Stimulated activated CD4-positive, alpha-beta T cell treated with anti-CD3 and anti-CD28 coated beads, TNF-alpha, amount 100 ng/mL, for 1 hour (primary cell): ENCODE measurements around the gene RUNX1.

Experiments used
- DNase-seq, 3 donors: peaks; one replicate each; pipeline ENCODE4 v3.0.0-alpha.2; 2020; ENCODE audit warnings: low read depth in 3 of 3, low spot score in 1 of 3

The RUNX1 gene

DNA sequence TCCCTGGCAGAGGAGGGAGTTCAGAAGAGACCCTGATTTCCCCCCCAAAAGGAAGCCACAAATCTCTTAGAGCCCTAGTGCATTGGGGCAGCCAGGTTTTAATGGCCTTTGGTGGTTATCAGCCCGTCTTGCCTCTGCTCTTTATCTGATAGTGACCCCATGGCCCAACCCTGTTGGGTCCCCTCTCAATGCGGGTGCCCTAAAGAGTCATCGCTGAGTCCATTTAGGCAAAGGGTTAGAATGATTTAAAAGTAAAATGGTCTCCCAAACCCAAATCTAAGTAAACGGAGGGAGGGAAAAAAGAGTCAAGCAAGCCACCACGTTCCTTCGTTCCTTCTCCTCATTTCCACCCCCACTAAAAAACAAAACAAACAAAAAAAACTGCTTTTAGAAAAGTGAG, 164.0 kb downstream of the RUNX1 start:
- DNase-seq, result no peak

DNA sequence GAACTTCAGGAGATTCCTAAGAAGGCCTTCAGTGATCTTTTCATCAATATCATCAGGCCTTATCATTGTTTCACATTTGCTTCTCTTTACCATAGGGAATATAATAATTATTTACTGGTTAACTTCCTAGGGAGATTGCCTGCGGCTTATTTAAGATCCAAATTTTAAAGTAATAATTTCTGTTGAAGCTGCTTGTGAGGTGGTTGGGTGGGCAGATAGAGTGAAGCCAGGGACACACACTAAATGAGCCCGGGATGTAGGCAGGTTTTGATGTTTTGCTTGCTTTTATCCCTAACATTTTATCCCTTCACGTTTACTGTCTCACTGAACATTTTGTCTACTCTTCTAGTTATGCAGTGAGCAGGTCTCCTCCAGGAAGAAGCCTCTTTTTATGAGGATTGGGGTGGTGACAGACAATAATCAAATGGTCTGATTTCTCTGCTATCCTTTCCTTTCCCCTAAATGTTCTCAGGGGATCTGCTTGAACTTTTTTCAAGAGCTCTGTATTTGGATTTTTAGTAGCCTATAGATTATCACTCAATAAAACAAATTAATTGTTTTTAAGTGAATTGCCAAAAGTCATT, 164.7 kb downstream of the RUNX1 start:
- DNase-seq, result no peak

DNA sequence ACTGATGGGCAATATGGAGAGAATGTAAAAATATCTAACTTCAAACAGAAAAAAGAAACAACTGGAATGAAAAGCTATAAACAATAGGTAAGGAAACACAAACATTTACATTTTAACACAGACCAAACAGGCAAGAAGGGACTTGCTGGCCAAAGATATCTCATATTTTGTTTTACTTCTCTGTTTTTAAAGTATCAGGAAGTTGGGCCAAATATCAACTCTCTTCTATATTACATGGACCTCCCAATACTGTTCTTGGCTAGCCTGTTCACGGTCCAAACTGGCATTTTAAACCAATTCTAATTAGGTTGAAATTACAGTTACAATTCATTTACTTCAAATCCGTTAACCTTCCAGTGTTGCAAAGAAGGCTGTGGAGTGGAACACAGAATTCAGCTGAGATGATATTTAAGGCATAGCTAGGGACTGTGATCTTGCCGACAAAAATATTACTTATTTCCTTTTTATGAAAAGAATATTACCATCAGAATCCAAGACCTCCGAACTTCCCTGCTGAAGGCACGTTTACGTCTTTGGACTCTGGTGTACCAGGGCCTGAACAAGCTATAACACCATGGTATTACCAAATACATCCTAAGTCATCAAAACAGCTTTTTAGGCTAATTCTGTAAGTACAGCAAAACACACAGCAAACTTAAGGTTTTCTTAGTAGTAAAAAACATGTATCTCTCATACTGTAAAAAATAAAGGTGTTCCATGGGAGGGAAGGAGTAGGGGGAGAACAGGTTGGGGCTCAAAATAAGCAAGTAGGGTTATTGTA, 165.4 kb downstream of the RUNX1 start:
- no peak for DNase-seq

DNA sequence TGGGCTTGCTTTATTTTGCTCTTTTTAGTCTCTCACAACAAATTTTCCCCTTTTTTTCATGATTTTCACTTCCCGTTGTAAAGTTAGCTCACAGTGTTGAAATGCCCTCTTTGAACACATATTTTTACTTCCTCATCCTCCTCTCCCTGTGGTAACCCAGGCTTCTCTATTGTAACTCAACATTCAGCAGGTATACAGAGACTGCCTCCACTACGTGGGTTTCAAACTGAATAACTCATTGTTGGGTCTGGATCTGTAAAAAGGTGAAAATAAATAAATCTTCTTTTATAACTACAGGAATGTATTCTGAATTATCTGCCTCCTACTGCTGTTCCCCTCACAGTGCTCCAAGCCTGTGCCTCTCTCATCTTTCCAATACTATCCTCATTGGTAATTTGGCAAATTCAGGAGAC, 166.4 kb downstream of the RUNX1 start:
- DNase-seq, result no peak

DNA sequence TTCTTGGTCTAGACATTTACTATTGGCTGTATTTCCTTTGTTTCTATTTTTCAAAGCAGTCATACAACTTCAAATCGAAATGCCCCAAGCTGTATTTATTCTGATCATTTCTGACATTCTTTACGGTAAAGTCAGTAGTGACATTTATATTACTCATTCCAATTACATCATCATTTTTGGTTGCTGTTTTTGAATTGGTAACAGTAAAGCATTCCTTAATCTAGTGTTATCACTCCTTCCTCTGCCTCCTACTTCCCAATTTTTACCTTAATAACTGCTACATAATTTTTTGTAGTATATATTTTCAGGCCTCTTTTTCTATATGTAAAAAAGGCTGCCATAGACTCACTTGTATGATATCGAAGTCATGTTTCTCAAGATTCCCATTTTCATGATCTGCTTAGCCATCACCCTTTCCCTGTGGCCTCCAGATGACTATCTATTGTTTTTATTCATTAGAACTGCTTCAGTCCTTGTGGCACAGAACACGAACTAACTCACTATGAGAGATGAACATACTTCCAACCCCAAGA, 167.2 kb downstream of the RUNX1 start:
- DNase-seq, result no peak

DNA sequence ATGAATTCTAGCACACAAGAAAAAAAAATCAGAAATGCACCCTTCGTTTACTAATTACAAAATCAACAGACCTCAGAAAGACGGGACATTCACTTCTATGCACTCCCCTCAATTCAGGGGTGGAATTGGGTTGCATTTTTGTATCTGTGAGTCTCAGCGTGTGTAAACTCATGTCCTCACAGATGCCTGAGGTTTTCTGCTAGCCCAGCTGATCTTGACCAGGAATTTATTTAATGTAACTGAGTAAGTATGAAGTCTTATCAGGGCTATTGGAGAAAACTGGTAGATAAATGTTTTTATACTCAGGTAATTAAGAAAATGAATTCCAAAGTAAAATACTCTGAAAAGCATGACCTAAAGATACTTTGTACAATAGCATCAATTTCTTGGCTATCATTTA, 167.7 kb downstream of the RUNX1 start:
- DNase-seq, result no peak

DNA sequence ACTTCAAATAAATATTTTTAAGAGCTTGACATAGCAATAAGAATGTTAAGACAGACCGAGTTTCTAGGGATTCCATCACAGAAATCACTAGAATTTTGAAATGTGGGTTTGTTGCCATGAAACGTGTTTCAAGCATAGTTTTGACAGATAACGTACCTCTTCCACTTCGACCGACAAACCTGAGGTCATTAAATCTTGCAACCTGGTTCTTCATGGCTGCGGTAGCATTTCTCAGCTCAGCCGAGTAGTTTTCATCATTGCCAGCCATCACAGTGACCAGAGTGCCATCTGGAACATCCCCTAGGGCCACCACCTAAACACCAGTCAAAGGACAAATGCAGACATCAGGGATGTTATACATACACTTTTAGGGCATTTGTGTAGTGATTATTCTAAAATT, 168.7 kb downstream of the RUNX1 start:
- DNase-seq, result no peak

DNA sequence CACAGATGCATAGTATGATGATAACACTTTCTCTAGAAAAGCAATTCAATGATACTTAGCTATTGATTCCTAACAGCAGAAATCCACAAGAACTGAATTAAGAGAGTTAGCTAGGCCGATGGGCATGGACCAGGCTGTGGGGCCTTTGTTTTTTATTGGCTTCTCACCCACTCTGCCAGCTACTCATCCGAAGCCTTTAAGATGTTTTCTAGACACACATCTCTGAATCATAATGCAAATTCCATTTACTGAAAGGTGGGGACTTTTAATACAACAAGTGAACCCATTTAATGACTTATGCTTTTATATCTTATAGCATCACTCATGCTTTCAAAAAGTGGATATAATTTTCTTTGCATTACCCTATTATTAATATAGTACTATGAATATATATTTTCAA, 170.2 kb downstream of the RUNX1 start:
- DNase-seq, result no peak

DNA sequence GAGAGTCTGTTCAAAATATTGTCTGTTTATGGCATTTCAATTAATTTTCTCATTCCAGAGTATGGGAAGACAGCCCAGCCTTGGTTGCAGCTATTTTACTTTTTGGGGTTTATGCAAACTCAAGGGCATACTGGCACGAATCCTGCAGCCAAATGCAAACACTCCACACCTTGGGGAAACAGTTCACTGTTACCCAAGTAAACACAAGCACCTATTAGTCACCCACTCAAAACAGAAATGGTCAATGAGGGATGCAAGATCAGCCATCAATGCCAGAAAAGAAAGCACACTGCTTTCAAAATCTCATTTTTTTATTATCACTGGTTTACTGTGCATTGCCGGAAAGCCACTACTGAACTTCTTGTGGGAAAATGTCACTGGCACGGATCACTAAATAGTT, 170.6 kb downstream of the RUNX1 start:
- no peak for DNase-seq

DNA sequence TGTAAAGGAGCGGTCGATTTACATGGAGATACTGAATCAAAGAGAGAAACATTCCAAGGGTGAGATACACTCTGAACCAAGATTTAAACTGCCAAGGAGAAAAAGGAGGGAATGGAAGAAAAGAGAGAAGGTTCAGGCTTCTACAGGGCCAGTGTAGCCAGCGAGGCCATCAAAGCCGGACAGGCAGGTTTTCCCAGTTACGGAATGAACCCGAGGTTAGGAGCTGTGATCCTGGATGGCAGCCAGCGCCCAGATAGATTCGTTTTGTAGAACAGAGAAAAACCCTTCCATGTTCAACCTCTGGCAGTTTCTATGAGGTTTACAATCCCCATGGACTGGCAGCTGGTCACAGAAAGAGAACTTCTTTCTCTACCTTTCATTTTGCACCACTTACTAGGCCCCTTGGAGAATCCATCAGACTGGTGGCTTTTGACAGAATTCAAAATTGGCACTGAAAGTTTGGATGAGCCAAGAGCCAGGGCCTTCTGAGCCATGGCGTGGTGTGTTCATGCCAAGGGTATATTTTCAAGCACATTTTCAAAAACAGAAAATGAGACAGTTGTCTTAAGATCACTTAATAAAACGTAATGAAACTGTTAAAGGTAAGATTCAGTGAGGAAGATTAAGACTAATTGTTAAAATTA, 171.5 kb downstream of the RUNX1 start:
- no peak for DNase-seq

DNA sequence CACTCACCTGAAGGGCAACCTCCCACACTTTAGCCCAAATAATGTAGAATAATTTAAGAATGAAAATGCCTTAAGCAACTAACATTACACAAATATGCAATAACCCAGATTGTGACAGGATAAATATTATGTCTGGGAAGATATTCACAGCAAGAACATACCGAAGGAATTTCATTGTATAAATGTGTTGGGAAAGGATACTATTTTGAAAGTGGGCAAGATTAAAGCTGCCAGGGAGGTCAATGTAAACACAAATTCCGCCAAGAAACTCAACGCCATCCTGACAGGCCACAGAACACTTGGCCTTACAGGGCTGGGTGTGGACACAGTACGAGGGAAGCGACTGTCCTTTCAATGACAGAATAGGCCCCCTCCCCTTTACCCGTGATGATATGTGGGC, 173.3 kb downstream of the RUNX1 start:
- no peak for DNase-seq

DNA sequence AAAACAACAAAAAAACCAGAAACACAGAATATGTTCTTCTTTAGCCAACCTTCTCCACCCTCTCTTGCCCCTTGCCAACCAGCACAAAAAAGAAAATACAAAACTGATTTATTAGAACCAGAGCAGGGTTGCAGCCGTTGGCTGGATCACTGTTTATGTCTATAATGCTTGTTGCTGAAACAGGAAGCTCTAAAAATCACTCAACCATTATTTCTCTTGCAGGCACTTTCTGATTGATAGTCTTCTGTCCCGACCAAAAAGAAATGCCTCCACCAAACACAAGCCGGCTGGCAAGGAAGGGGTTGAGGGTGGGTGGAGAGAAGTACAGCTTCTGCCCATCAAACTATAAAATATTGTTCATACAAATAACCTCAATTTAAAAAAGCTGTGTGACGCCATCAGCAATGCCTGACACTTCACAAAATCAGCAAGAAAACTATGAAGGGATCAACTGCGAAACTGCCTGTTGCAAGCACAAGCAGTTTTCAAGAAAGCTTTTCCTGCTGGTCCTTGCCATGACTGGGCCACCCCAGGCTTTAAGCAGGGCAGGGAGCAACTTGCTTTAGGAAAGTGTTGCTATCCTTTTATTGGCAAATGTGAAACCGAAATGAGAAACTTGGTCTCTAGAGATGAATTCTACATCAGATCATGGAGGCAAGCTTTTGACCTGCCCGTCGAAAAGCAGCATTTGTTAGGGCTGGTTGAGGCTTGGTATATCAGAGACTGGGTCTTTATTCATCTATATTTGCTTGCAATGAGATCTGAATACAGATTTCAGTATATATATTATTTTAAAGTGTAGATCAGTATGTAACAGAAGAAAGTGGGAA, 174.2 kb downstream of the RUNX1 start:
- DNase-seq, result no peak

DNA sequence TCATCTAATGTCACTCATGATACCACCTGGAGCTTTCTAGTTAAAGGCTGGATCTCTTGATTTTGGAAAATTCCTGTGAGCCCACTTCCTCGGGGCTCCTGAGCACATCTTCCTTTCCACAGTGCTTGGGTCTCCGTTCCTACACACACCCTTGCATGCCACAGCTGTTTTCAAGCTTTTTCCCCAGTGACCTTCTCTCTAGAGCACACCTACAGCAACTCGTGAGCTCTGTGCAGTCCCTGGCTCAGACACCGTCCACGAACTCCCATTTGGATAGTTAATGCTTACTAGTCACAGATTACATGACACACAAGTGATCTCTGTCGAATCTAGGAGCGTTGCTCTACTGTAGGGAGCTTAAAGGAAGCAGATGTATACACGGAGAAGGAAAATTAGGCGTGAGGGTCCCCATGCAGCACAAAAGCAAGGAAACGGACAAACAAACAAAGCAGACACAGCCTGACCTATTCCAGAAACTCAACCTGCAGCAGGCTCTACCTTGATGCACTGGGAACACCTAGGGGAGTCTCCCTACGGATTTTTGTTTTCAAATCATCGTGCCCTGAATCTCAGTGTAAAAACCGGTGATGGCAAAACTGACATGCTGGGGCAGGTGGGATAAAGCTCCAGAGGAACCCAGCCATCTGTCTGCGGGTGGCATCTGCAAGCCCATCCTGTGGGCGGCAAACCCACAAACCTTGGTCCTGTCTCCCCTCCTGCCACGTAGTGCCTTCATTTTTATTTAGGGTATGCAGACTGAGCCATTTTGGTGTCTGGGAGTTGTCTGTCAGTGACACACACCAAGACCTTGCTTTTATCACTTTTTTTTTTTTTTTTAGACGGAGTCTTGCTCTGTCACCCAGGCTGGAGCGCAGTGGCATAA, 177.8 kb downstream of the RUNX1 start:
- no peak for DNase-seq

DNA sequence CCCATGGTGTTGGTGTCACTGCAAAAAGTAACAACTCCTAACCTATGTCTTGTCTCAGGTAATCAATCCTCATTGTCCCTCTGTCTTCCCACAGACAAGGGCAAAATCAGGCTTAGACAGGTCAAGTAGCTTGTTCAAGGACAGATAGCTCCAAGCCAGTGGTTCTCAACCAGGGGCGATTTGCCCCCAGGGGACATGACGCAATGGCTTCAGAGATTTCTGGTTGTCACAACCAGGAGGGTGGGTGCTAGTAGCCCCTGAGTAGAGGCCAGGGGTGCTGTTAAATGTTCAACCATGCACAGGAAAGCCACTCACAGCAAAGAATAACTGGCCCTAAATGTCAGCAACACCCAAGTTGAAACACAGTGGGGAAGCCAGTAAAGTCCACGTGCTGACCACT, 178.9 kb downstream of the RUNX1 start:
- no peak for DNase-seq

DNA sequence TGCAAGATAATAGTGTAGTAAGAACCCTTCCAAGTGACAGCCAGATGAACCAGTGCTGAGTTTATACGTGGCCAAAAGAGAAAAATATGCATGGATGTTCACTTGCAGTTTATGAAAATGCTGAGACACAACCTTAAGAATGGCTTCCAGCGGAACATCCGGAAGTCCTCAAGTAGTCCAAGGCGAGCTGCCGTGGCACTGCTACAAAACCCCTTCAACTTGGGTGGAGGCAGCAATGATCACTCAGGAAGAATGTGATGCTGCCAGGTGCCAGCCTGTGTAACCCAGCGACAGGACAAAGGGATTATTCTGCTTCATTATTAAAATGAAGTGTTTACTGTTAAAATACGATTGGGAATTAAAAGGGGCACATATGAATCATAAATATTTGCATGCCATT, 179.6 kb downstream of the RUNX1 start:
- no peak for DNase-seq

DNA sequence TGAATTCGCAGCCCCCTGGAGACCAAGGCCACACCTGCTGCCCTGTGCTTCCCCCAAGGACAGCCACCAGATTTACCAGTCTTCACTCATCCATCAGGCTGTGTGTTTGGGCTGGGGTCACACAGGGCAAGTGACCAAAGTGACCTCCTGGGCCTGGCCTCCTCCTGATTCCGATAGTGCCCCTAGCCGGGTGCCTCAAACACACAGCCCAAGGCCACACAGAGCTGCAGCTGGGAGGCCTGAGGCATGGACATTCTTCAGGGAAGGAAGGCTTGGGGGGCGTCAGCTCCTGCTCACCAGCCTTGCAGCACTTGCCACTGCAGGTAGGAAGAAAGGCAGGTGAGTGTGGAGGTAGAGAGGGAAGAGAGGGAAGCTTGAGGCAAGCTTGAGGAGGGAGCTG, 181.3 kb downstream of the RUNX1 start:
- DNase-seq, result no peak

DNA sequence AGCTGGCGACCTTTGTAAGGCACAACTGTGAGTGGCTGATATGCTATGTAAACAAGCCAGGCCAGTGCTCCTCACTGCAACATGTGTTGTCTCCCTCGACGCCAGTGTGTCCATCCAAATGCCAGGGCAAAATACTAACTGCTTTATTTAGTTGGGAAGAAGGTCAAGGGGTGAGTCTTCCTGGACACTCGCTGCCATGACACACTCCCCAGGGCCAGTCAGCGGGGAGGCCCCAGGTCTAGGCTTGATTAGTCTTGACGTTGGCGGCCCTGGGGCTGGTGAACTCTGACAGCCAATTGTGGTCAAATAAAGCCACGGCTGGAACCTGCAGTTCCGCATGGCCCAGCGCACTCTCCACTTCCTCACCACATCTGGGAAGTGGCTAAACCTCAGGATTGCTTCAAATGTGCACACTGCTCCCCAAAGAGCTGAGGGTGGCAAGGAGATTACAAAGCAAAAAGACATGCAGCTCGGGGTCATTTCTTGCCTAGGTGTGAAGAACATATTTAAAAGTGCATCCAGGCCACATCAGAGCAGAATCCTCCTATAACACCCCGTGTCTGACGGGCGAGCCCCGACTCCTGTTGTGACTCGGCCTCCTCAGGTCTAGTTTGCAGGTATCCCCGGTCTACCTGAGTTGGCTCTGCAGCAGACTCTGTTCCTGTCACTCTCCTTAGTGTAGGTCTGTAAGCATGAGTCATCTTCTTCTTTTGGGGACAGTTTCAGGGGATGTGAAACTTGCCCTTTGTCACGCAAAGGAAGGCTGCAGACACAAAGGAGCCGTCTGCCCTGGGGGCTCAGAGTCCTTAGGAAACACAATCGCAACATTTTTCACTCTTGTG, 183.5 kb downstream of the RUNX1 start:
- peak in 1 of 3 donors; percentile 22 for DNase-seq

DNA sequence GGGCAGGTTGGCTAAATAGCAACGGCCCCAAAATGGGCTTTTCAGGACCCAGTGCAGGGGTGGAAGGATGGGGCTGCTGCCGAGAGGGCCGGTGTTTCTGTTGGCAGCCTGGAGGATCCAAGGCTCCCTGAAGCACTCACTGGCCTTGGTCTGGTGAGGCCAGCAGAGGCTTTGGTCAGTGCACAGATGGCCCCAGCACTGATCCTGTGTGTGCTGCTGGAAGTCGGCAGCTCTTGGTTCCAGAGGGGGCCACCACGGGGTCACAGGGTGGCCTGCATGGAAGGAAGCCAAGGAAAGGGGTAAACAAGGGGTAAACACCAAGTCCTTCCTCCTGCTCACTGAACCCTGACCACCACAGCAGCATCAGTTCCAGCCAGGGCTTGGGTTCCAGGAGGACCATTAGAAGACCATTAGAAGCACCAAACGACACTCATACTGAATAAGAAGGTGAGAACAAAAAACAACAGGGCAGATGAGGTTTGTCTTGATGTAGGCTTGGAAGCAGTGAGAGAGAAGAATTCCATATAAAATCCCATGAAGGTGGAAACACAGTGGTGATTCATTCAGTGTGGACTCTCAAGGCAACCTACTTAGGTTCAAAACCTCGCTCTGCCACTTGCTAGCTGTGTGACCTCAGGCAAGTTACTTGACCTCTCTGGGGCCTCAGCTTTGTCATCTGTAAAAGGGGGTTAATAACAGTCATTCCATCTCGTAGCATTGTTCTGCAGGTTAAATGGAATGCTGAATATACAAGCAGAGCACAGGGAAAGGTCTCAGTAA, 184.5 kb downstream of the RUNX1 start:
- no peak for DNase-seq

DNA sequence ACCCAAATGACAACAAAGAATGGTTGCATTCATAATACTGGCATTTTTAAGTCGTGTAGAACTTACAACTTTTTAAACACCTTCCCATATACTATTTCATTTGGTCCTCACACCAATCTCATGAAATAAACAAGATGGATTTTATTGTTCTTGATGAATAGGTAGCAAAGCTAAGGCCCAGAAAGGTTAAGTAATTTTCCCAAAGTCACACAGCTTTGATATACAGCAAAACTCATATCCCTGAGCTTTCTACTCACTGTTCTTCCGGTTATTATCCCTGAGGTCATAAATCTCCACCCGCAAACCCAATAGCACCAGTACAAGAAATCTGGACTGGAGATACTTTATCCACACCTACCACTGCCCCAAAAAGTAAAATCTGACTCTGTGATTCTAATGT, 186.2 kb downstream of the RUNX1 start:
- DNase-seq, result no peak
